Sigmoid colon (tissue), 4 donors: ENCODE data around the gene ARL5B.

Experiments
- CTCF ChIP-seq, 4 experiments: fragments of 450-650 bp in 3 of 4; fragments of 200-600 bp in 1 of 4; IDR thresholded peaks; one replicate each; pipeline ENCODE4 v1.5.1; 2016 to 2019; ENCODE audit warnings: antibody characterized with exemption in 4 of 4, mild to moderate bottlenecking in 3 of 4, moderate library complexity in 2 of 4
- EP300 ChIP-seq, 4 donors: sonication (generic); formaldehyde crosslinking; IDR thresholded peaks; one replicate each; pipeline ENCODE4 v1.6.1; 2017; ENCODE audit warnings: antibody characterized with exemption in 4 of 4

- no peak for TF ChIP-seq CTCF (IDR thresholded peaks at IDR 0.05)
- TF ChIP-seq EP300 (IDR thresholded peaks at IDR 0.05), result no peak
These were observed 59.8 kb downstream of the ARL5B start for GRCh38 chr10:18718991-18719390.
